WI38 (cell line): ENCODE data around the gene RUNX1.

ENCODE experiments used
- H3K4me3 ChIP-seq: 2 replicates; pipeline ENCODE4 v1.5.1; 2011; ENCODE audit warnings: low read depth, mild to moderate bottlenecking, control low read depth, low read length
- TF ChIP-seq, protein P1 (sequence below): IDR thresholded peaks from 2 replicates; pipeline ENCODE4 v1.5.1; 2012; ENCODE audit warnings: low read depth, mild to moderate bottlenecking, control low read depth, low read length

Gene RUNX1

DNA sequence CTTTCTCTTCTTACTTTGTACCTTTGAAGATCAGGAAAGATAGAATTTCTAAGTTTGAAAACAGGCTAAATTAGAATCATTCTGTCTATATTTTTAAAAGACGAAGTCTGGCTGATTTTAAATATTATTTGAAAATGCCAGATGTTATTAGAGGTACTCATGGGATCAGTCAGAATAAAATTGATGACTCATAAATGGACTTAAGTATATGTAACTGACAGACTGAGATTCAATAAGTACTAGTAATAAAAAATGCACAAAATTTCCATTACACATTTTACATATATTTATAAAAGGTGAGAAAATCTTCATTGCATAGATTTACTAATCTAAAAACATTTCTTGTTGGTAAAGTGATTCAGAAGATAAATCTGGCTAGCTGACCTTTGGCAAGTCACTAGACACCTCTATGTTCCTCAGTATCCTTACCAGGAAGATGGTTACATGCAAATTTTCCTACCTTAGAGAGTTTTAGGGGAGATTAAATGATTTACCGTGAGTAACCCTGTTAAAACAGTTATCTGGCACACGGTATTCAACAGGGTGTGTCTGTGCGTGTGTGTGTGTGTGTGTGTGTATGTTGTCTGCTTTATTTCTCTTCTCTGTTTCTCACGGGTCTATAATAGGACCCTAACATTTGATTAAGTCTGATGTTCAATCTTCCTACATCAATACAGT, 189.0 kb downstream of the RUNX1 start:
- TF ChIP-seq, protein P1, sequence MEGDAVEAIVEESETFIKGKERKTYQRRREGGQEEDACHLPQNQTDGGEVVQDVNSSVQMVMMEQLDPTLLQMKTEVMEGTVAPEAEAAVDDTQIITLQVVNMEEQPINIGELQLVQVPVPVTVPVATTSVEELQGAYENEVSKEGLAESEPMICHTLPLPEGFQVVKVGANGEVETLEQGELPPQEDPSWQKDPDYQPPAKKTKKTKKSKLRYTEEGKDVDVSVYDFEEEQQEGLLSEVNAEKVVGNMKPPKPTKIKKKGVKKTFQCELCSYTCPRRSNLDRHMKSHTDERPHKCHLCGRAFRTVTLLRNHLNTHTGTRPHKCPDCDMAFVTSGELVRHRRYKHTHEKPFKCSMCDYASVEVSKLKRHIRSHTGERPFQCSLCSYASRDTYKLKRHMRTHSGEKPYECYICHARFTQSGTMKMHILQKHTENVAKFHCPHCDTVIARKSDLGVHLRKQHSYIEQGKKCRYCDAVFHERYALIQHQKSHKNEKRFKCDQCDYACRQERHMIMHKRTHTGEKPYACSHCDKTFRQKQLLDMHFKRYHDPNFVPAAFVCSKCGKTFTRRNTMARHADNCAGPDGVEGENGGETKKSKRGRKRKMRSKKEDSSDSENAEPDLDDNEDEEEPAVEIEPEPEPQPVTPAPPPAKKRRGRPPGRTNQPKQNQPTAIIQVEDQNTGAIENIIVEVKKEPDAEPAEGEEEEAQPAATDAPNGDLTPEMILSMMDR = no peak
- no peak overlapping the region for H3K4me3 ChIP-seq

DNA sequence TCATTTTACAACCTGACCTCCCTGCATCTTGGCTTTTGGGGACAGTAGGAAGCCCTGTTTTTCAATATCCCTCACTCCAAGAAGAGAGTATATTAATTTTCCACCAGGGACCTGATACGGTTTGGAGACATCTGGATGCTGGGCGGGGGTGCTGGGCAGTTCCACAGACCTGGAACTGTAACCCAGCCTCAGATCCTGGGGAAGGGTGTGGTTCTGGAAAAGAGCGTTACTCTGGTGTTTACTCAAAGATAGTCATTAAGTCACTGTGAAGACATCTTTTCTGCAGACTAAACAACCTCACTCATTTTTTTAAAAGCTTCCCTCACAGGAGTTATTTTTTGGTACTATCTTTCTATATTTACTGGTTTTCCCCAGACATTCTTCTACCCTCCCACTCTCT, 190.5 kb downstream of the RUNX1 start:
- no peak overlapping the region for H3K4me3 ChIP-seq
- TF ChIP-seq, protein P1 = no peak

DNA sequence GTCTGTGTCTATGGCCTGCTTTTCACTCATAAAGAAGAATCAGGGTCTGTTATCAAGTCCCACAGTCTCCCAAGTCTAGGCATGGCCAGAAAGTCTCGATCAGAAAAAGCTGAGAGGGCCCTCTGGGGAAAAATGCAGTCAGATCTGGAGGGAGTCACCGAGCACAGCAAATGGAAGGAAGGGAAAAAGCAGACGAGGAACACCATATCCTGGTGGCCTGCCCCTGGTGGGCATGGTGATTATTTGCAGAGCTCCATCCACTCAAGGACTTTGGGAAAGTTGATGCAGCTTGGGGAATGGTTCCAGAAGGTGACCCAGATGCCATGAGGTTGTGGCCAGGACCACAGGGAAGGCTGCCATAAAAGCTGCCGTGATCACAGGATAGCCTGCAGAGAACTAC, 191.2 kb downstream of the RUNX1 start:
- TF ChIP-seq, protein P1 = peak; percentile 26; the same call in 1 of the 2 replicates
- no peak overlapping the region for H3K4me3 ChIP-seq

DNA sequence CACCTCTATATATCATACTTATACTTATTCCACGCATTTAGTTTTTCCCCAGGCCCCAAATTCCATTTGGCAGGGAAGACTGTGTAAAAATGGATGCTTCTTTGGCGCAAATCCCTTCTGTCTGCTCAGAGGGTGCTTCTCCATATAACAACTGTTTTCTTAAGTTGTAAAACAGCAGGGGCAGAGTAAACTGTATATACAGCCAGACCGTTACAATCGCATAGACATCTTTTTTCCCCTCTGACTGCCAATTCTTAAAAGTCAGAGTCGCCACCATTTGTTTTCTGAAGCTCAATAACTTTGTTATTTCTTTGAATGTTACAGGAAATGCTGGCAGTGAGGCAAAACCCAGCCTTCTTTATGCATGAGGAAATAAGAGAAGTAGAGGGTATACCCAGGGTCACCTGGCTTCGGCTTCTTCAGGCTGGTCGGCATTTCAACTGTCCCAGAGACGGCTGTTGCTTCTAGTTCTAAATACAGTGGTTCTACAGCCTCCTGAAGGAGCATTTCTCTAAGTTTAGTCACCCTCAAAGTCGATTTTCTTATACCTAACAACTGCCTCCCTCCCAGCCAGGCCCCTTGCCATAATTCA, 191.9 kb downstream of the RUNX1 start:
- TF ChIP-seq, protein P1 = no peak
- H3K4me3 ChIP-seq = no peak overlapping the region

DNA sequence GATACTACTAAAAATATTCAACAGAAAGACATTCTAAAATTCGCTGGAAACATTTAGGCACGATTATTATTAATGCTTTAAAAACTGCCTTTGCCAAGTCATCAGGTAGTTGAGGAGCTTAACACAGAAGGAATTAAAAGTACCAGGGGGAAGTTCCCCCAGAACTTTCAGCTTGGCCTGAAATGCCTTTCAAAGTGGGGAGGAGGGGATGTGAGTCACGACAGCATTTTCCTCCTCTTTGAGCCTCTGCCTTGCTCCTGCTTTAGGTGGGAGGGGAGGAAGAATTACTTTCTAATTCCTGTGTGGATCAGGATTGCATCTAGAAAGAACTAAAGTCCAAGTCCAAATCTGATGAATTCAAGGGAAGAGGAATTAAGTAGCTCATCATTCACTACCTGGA, 196.7 kb downstream of the RUNX1 start:
- TF ChIP-seq, protein P1 = no peak
- H3K4me3 ChIP-seq = no peak overlapping the region

DNA sequence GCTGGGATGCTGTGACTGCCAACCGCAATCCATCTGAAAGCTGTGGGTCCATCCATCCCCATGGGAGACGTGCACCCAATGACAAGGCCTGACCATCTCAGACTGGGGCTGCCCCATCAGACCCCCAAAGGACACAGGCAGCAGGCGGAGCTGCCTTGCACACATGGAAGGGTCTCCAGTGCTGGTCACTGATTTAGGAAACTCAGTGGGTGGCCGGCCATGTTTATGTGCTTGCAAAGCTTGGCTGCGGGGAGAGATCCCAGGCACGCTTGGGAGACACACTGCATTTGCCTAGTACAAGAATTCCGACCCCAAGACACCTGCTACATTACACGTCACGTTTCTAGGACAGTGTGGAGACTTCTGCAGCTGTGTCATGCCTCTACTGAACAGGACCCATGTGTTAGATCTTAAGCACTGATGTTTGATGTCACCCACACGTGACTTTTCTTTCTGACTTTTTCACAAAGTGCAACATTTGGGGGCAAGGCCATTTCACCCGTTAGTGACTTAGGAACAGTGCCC, 198.9 kb downstream of the RUNX1 start:
- no peak overlapping the region for H3K4me3 ChIP-seq
- TF ChIP-seq, protein P1 = no peak

DNA sequence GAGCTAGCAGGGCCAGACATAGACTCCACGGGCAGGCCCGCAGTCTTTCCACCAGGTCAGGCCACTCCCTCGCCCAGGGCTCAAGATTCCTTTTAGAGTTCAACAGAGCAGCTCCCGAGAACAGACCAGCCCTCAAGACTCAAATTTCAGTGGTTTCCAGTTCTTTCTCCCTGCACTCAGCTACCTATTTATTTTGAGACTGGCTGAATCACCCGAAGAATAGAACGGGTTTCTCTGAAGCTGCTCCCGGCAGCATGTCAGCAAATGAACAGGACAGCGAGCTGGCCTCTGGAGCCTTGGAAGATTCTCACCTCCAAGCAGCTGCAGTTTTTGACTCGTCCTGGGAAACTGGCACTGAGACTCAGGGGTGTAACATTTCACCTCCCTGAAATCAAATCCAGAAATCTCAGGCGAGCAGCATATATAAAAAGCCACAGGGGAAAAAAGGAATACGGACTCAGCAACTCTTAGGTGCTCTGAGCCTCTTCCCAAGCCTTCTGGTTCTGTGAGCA, 202.4 kb downstream of the RUNX1 start:
- TF ChIP-seq, protein P1 = no peak
- no peak overlapping the region for H3K4me3 ChIP-seq
